ENCODE measurements around the gene DYNLT4. TPM values are rescaled to one million over a fixed set of nuclear protein-coding genes. Genes with fewer than 3 reads are reported as not detected.

The DYNLT4 gene
- total and polyA plus RNA-seq, 2 of the 8 experiments (the other 6 are each of a cell fraction or from before 2014, with no cell fraction given): 0.29 TPM; not detected in 1

GRCh38 chr1:44848456-44849181 lies 41.5 kb upstream of the DYNLT4 start:
- no peak overlapping the region for H2BK20ac ChIP-seq (ENCODE audit: low read length)
- no peaks in the 10 kb centered on the region for H3K4me1 ChIP-seq (replicated peaks in 1 of 4; ENCODE audit: control insufficient read depth in 3 of 4, insufficient read depth in 4 of 4, low read length in 3 of 4)
- no peak overlapping the region for H4K91ac ChIP-seq (replicated peaks; ENCODE audit: insufficient read length, low read length)
- DNase-seq (ENCODE audit: low read depth in 1 of 2, low spot score in 2 of 2) (no peak), FAIRE-seq (no peak)
- no peak overlapping the region for H2BK120ac ChIP-seq (replicated peaks; ENCODE audit: low read depth, low read length)
- H3K79me2 ChIP-seq (ENCODE audit: control insufficient read depth in 1 of 2, insufficient read depth in 2 of 2, low read length in 2 of 2): no peaks in the 10 kb centered on the region
- H3K4me2 ChIP-seq (ENCODE audit: insufficient read depth in 1 of 2, low read depth in 2 of 2, low read length in 2 of 2): no peak overlapping the region
- H2AFZ ChIP-seq (ENCODE audit: low read length): no peak overlapping the region
- no peaks in the 10 kb centered on the region for H3K27me3 ChIP-seq (replicated peaks in 1 of 4; ENCODE audit: control insufficient read depth in 3 of 4, extremely low read depth in 1 of 4, insufficient read depth in 3 of 4, low read length in 3 of 4)
- WGBS, 2 experiments (ENCODE audit: extremely low coverage in 1 of 2, insufficient coverage in 1 of 2, insufficient read length in 1 of 2, insufficient replicate concordance in 2 of 2, low coverage in 1 of 2, low lambda C conversion rate in 2 of 2, missing lambda C conversion rate in 1 of 2): 89% methylated on average over 7 of the region's 7 CpGs; no CpG with 5 or more reads in 1 of the 2 experiments
- H3K27ac ChIP-seq (ENCODE audit: low read depth, low read length): no peak overlapping the region
- H3K14ac ChIP-seq (ENCODE audit: insufficient read length): no peak overlapping the region
- no peak overlapping the region for H4K8ac ChIP-seq (ENCODE audit: extremely low read depth, insufficient read depth, low read length)
- H3K9ac ChIP-seq (replicated peaks in 1 of 4; ENCODE audit: extremely low read depth in 1 of 4, low read depth in 3 of 4, low read length in 3 of 4): no peak overlapping the region
- H2BK12ac ChIP-seq (ENCODE audit: low read depth, low read length): no peak overlapping the region
- CTCF ChIA-PET (ENCODE audit: partially characterized antibody): interaction anchor here (0.6 to 1.9 kb wide), 6 partner anchors 12 to 118 kb away, joined by 3 to 6 read pairs (median 4); partner anchors contain the start of genes PLK3 and RNU5D-1
- no peaks in the 10 kb centered on the region for H3K36me3 ChIP-seq (ENCODE audit: control insufficient read depth in 2 of 4, insufficient read depth in 4 of 4, low read length in 3 of 4)
- H3K9me3 ChIP-seq (ENCODE audit: insufficient read depth in 2 of 2, low read depth in 1 of 2, low read length in 1 of 2): no peaks in the 10 kb centered on the region
- H3K56ac ChIP-seq (replicated peaks; ENCODE audit: insufficient read length, low read depth, low read length): no peak overlapping the region
- H2AK5ac ChIP-seq (ENCODE audit: low read depth, low read length): no peak overlapping the region
- H3K23me2 ChIP-seq (ENCODE audit: low read depth, low read length): no peaks in the 10 kb centered on the region; the same call in 1 of the 2 replicates
- H4K5ac ChIP-seq (ENCODE audit: insufficient read length, low read depth, low read length): no peak overlapping the region
- H2BK15ac ChIP-seq (ENCODE audit: low read length): no peak overlapping the region
- no peak overlapping the region for H3K4ac ChIP-seq (replicated peaks; ENCODE audit: insufficient read length, low read depth, low read length)
- H4K20me1 ChIP-seq (replicated peaks in 1 of 2; ENCODE audit: control insufficient read depth in 1 of 2, insufficient read depth in 2 of 2, low read length in 2 of 2): no peaks in the 10 kb centered on the region
- H3K79me1 ChIP-seq (ENCODE audit: low read depth, low read length): no peaks in the 10 kb centered on the region
- no peak overlapping the region for H2BK5ac ChIP-seq (ENCODE audit: low read depth, low read length)
- H3K23ac ChIP-seq (ENCODE audit: insufficient read length): no peak overlapping the region
- no peak overlapping the region for H3K4me3 ChIP-seq (ENCODE audit: extremely low read depth in 1 of 4, insufficient read depth in 2 of 4, low read depth in 3 of 4, low read length in 4 of 4)
- POLR2A ChIA-PET (ENCODE audit: partially characterized antibody): interaction anchor here (0.8 to 1.8 kb wide), 3 partner anchors 28 to 40 kb away, joined by 3 to 7 read pairs (median 4); partner anchors contain the start of gene BTBD19
- H3K18ac ChIP-seq (ENCODE audit: extremely low read depth, low read length): no peak overlapping the region
- no peak for TF ChIP-seq E2F6 (IDR thresholded peaks at IDR 0.05)
- TF ChIP-seq CHD2 (IDR thresholded peaks at IDR 0.05; ENCODE audit: low read length): no peak
- no peak for TF ChIP-seq SP2 (IDR thresholded peaks at IDR 0.05; ENCODE audit: low read length)
- no peak for TF ChIP-seq RFX5 (IDR thresholded peaks at IDR 0.05; ENCODE audit: borderline replicate concordance, low read depth, low read length)
- TF ChIP-seq CTBP2 (IDR thresholded peaks at IDR 0.05; ENCODE audit: borderline replicate concordance, insufficient read depth, insufficient read length, low read length): no peak
- TF ChIP-seq JUND (IDR thresholded peaks at IDR 0.05; ENCODE audit: low read length): no peak
- TF ChIP-seq HDAC6 (IDR thresholded peaks at IDR 0.05; ENCODE audit: low read depth, low read length): no peak
- TF ChIP-seq USF2 (IDR thresholded peaks at IDR 0.05; ENCODE audit: low read length): no peak
- no peak for TF ChIP-seq NANOG (IDR thresholded peaks at IDR 0.05; ENCODE audit: insufficient read depth, low read depth, low read length, poor library complexity, severe bottlenecking)
- TF ChIP-seq POLR2AphosphoS5 (IDR thresholded peaks at IDR 0.05; ENCODE audit: low read depth, low read length): no peak
- no peak for TF ChIP-seq MAX (IDR thresholded peaks at IDR 0.05)
